ENCODE measurements around the gene DPPA2.

DNA sequence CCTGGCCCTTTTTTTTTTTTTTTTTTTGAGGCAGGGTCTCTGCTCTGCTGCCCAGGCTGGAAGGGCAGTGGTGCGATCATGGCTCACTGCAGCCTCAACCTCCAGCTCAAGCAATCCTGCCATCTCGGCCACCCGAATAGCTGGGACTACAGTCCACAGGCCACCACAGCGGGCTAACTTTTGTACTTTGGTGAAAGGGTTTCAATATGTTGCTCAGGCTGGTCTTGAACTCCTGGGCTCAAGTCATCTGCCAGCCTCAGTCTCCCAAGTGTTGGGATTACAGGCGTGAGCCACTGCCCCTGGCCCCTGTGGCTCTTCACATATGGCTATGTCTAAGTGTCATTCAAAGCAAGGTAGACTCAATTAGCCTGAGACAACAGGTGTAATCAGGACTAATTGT lies 8.8 kb upstream of the DPPA2 start:
- TF ChIP-seq POLR2A (IDR thresholded peaks at IDR 0.05; ENCODE audit: low read depth, low read length), result no peak
- TF ChIP-seq POLR2AphosphoS5 (IDR thresholded peaks at IDR 0.05; ENCODE audit: low read depth, low read length), result no peak
